Measurements from ENCODE around the gene AUTS2.
A peak's percentile ranks its signal among the peaks of the same experiment; 100 is the strongest.

The AUTS2 gene

GRCh38 chr7:70657989-70658632, 1059.8 kb downstream of the AUTS2 start:
- DNase-seq (ENCODE audit: low spot score) = no peak

GRCh38 chr7:70659263-70659662, 1061.0 kb downstream of the AUTS2 start:
- DNase-seq (ENCODE audit: low spot score) = no peak

- no peak for DNase-seq (ENCODE audit: low spot score)
These were observed 1062.0 kb downstream of the AUTS2 start for GRCh38 chr7:70660154-70660818.

- DNase-seq (ENCODE audit: low spot score) = no peak
These were observed 1062.5 kb downstream of the AUTS2 start for GRCh38 chr7:70660819-70661191.

- no peak for DNase-seq (ENCODE audit: low spot score)
These were observed 1065.4 kb downstream of the AUTS2 start for GRCh38 chr7:70663680-70664079.

- DNase-seq (ENCODE audit: low spot score) = no peak
These were observed 1067.7 kb downstream of the AUTS2 start for GRCh38 chr7:70665997-70666396.

GRCh38 chr7:70667406-70667805, 1069.1 kb downstream of the AUTS2 start:
- no peak for DNase-seq (ENCODE audit: low spot score)

GRCh38 chr7:70668606-70669358, 1070.5 kb downstream of the AUTS2 start:
- no peak for DNase-seq (ENCODE audit: low spot score)

- no peak for DNase-seq (ENCODE audit: low spot score)
These were observed 1071.6 kb downstream of the AUTS2 start for GRCh38 chr7:70669854-70670253.

- DNase-seq (ENCODE audit: low spot score) = no peak
These were observed 1072.0 kb downstream of the AUTS2 start for GRCh38 chr7:70670288-70670687.

- no peak for DNase-seq (ENCODE audit: low spot score)
These were observed 1075.7 kb downstream of the AUTS2 start for GRCh38 chr7:70673778-70674570.

GRCh38 chr7:70674571-70675010, 1076.3 kb downstream of the AUTS2 start:
- no peak for DNase-seq (ENCODE audit: low spot score)

GRCh38 chr7:70676243-70676642, 1078.0 kb downstream of the AUTS2 start:
- no peak for DNase-seq (ENCODE audit: low spot score)

GRCh38 chr7:70678621-70679251, 1080.5 kb downstream of the AUTS2 start:
- no peak for DNase-seq (ENCODE audit: low spot score)

- no peak for DNase-seq (ENCODE audit: low spot score)
These were observed 1081.4 kb downstream of the AUTS2 start for GRCh38 chr7:70679661-70680060.

- DNase-seq (ENCODE audit: low spot score) = no peak
These were observed 1082.0 kb downstream of the AUTS2 start for GRCh38 chr7:70680306-70680705.

- peak; percentile 53 for DNase-seq (ENCODE audit: low spot score)
These were observed 1082.6 kb downstream of the AUTS2 start for GRCh38 chr7:70680743-70681468.

GRCh38 chr7:70681469-70682350, 1083.4 kb downstream of the AUTS2 start:
- no peak for DNase-seq (ENCODE audit: low spot score)

- no peak for DNase-seq (ENCODE audit: low spot score)
These were observed 1085.9 kb downstream of the AUTS2 start for GRCh38 chr7:70684173-70684572.

- no peak for DNase-seq (ENCODE audit: low spot score)
These were observed 1095.0 kb downstream of the AUTS2 start for GRCh38 chr7:70693321-70693685.

Measured in D341Med (cell line).